GM04504 (cell line): Measurements from ENCODE around the gene BICRA.

Experiments
- DNase-seq: peaks from one replicate; pipeline ENCODE4 v3.0.0-alpha.2; 2012; ENCODE audit warnings: low read depth

The BICRA gene

DNA sequence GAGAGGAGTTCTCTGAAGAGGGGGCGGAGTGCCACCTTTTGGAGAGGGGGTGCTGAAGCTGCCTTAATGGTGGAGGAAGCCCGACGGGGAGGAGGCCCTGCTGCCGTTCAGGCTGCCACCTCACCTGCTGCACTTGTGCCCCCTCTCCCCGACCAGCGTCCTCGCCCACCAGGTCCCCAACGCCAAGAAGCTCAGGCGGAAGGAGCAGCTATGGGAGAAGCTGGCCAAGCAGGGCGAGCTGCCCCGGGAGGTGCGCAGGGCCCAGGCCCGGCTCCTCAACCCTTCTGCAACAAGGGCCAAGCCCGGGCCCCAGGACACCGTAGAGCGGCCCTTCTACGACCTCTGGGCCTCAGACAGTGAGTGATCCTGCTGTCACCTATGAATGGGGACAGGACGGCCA, 141.8 kb downstream of the BICRA start:
- DNase-seq: no peak

DNA sequence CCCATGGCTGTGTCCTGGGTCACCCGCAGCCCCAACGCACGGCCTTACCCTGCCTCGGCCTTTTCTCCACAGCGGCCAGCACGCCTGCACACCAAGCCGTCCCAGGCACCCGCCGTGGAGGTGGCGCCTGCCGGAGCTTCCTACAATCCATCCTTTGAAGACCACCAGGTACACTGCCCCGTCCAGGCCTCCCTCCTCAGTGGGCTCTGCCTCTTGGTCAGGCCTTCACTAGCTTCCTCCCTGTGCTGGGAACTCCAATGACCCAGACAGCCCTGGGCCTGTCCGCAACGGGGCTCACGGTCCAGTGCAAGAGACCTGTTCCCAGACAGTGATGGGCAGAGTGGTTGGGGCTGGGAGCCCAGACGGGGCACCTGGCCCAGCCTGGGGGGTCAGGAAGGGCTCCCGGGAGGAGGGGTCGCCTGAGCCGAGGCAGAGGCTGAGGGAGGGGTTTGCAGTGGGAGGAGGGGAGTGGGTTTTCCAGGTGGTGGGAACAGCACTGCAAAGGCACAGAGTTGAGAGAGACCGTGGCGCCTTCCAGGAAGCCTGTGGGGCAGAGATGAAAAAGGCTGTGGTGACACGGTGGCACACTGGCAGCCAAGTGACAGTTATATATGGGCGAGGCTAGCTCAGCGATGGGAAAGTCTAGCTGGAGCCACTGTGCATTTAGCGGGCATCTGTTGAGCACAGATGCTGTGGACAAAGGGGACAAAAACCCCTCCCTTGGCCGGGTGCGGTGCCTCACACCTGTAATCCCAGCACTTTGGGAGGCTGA, 143.7 kb downstream of the BICRA start:
- no peak for DNase-seq
